SK-N-SH treated with all-trans-retinoic acid at 6 μM for 48 hours (cell line): Measurements from ENCODE around the gene LGALS7.

Source experiments
- ATAC-seq: fragments of 200-7000 bp; cut with Tn5 transposase; 3 replicates; pipeline ENCODE4 v1.9.1; 2020; ENCODE audit warnings: mild to moderate bottlenecking, moderate library complexity
- ARNTL ChIP-seq: fragments of 450-650 bp; formaldehyde crosslinking; IDR thresholded peaks from 2 replicates; pipeline ENCODE4 v1.5.0; 2020; ENCODE audit warnings: low read depth, mild to moderate bottlenecking, moderate library complexity, borderline replicate concordance
- BACH2 ChIP-seq: fragments of 250-450 bp; sonication (Bioruptor Pico); IDR thresholded peaks from 2 replicates; pipeline ENCODE4 v1.9.0; 2021; ENCODE audit warnings: mild to moderate bottlenecking, borderline replicate concordance
- CSDC2 ChIP-seq: fragments of 250-450 bp; sonication (Bioruptor Pico); IDR thresholded peaks from 2 replicates; pipeline ENCODE4 v1.5.0; 2020; ENCODE audit warnings: mild to moderate bottlenecking, moderate library complexity
- CSRNP3 ChIP-seq: fragments of 250-450 bp; sonication (Bioruptor Pico); IDR thresholded peaks from 2 replicates; pipeline ENCODE4 v1.5.1; 2021; ENCODE audit warnings: mild to moderate bottlenecking, moderate library complexity
- ESRRG ChIP-seq: fragments of 250-450 bp; sonication (Bioruptor Pico); IDR thresholded peaks from 2 replicates; pipeline ENCODE4 v1.6.1; 2021; ENCODE audit warnings: mild to moderate bottlenecking
- GLIS3 ChIP-seq: fragments of 250-450 bp; sonication (Bioruptor Pico); IDR thresholded peaks from 2 replicates; pipeline ENCODE4 v1.5.0; 2020; ENCODE audit warnings: mild to moderate bottlenecking, moderate library complexity
- ISL1 ChIP-seq: fragments of 250-450 bp; sonication (Bioruptor Pico); IDR thresholded peaks from 2 replicates; pipeline ENCODE4 v2.1.2; 2022; ENCODE audit warnings: mild to moderate bottlenecking, moderate library complexity
- OSR1 ChIP-seq: fragments of 250-450 bp; sonication (Bioruptor Pico); IDR thresholded peaks from 2 replicates; pipeline ENCODE4 v1.8.0; 2022; ENCODE audit warnings: moderate library complexity, mild to moderate bottlenecking, inconsistent platforms
- PPARA ChIP-seq: fragments of 250-450 bp; sonication (Bioruptor Pico); IDR thresholded peaks from 2 replicates; pipeline ENCODE4 v1.5.0; 2020; ENCODE audit warnings: mild to moderate bottlenecking, borderline replicate concordance
- RARB ChIP-seq: fragments of 250-450 bp; sonication (Bioruptor Pico); IDR thresholded peaks from 2 replicates; pipeline ENCODE4 v1.8.0; 2021; ENCODE audit warnings: mild to moderate bottlenecking, moderate library complexity
- SNAI2 ChIP-seq: fragments of 250-450 bp; sonication (Bioruptor Pico); IDR thresholded peaks from 2 replicates; pipeline ENCODE4 v1.5.0; 2020; ENCODE audit warnings: mild to moderate bottlenecking, moderate library complexity
- TCF4 ChIP-seq: fragments of 250-450 bp; sonication (Bioruptor Pico); IDR thresholded peaks from 2 replicates; pipeline ENCODE4 v1.8.0; 2021; ENCODE audit warnings: mild to moderate bottlenecking, moderate library complexity, borderline replicate concordance
- TOX ChIP-seq: fragments of 250-450 bp; sonication (Bioruptor Pico); IDR thresholded peaks from 2 replicates; pipeline ENCODE4 v1.8.0; 2021; ENCODE audit warnings: mild to moderate bottlenecking, moderate library complexity, borderline replicate concordance
- ZC3H10 ChIP-seq: fragments of 250-450 bp; sonication (Bioruptor Pico); IDR thresholded peaks from 2 replicates; pipeline ENCODE4 v1.5.1; 2021; ENCODE audit warnings: mild to moderate bottlenecking, moderate library complexity
- ZFP3 ChIP-seq: fragments of 250-450 bp; sonication (Bioruptor Pico); IDR thresholded peaks from 2 replicates; pipeline ENCODE4 v1.5.0; 2020; ENCODE audit warnings: mild to moderate bottlenecking, moderate library complexity
- ZFP30 ChIP-seq: fragments of 450-650 bp; formaldehyde crosslinking; IDR thresholded peaks from 2 replicates; pipeline ENCODE4 v1.5.0; 2022; ENCODE audit warnings: mild to moderate bottlenecking, moderate library complexity
- ZNF565 ChIP-seq: fragments of 450-650 bp; formaldehyde crosslinking; conservative IDR thresholded peaks from 2 replicates; pipeline ENCODE4 v1.5.0; 2020; ENCODE audit warnings: low read depth, mild to moderate bottlenecking, moderate library complexity
- ZNF70 ChIP-seq: fragments of 450-650 bp; formaldehyde crosslinking; IDR thresholded peaks from 2 replicates; pipeline ENCODE4 v1.5.0; 2020; ENCODE audit warnings: mild to moderate bottlenecking, moderate library complexity
- ZNF8 ChIP-seq: fragments of 450-650 bp; formaldehyde crosslinking; IDR thresholded peaks from 2 replicates; pipeline ENCODE4 v1.5.0; 2020; ENCODE audit warnings: mild to moderate bottlenecking, moderate library complexity
- TF ChIP-seq, protein P1 (sequence below): fragments of 250-450 bp; sonication (Bioruptor Pico); IDR thresholded peaks from 2 replicates; pipeline ENCODE4 v1.8.0; 2021; ENCODE audit warnings: low read depth, mild to moderate bottlenecking, moderate library complexity, borderline replicate concordance
- TF ChIP-seq, protein P2 (sequence below): fragments of 250-450 bp; sonication (Bioruptor Pico); IDR thresholded peaks from 2 replicates; pipeline ENCODE4 v1.8.0; 2020; ENCODE audit warnings: mild to moderate bottlenecking, moderate library complexity, borderline replicate concordance
- TF ChIP-seq, protein P3 (sequence below): fragments of 250-450 bp; sonication (Bioruptor Pico); IDR thresholded peaks from 2 replicates; pipeline ENCODE4 v1.5.0; 2020; ENCODE audit warnings: mild to moderate bottlenecking, moderate library complexity

The LGALS7 gene

GRCh38 chr19:38726761-38727301 lies 46.5 kb downstream of the LGALS7 start:
- TF ChIP-seq PPARA: no peak
- TF ChIP-seq TOX: no peak
- no peak for TF ChIP-seq ESRRG (CRISPR knock-in tag)
- no peak for TF ChIP-seq ARNTL (CRISPR knock-in tag)
- no peak for TF ChIP-seq ZNF8 (CRISPR knock-in tag)
- no peak for TF ChIP-seq ISL1 (CRISPR knock-in tag)
- TF ChIP-seq, protein P1, sequence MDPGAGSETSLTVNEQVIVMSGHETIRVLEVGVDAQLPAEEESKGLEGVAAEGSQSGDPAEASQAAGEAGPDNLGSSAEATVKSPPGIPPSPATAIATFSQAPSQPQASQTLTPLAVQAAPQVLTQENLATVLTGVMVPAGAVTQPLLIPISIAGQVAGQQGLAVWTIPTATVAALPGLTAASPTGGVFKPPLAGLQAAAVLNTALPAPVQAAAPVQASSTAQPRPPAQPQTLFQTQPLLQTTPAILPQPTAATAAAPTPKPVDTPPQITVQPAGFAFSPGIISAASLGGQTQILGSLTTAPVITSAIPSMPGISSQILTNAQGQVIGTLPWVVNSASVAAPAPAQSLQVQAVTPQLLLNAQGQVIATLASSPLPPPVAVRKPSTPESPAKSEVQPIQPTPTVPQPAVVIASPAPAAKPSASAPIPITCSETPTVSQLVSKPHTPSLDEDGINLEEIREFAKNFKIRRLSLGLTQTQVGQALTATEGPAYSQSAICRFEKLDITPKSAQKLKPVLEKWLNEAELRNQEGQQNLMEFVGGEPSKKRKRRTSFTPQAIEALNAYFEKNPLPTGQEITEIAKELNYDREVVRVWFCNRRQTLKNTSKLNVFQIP: no peak
- no peak for ATAC-seq

DNA sequence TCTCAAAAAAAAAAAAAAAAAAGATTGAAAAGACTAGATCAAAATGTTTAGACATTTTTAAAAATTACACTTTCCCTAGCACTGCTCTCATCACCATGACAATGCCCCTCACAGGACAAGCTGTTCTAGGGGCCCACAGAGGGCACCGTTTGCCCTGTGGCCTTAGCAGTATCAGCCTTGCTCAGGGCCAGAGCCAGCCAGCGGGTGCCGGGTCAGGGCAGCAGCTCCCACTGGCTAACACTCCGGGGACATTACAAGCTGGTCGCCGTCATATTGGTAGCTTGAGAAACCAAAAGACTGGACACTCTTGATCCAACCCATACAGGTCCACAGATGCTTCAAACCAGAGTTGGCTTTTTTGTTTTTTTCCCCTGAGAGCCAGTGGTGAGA lies 47.0 kb downstream of the LGALS7 start:
- TF ChIP-seq ESRRG (CRISPR knock-in tag): no peak
- TF ChIP-seq ZFP3 (CRISPR knock-in tag): no peak
- TF ChIP-seq ZNF70: no peak
- ATAC-seq: no peak

GRCh38 chr19:38725469-38726283 lies 47.6 kb downstream of the LGALS7 start:
- TF ChIP-seq PPARA: no peak
- no peak for TF ChIP-seq RARB (CRISPR knock-in tag)
- TF ChIP-seq GLIS3 (CRISPR knock-in tag): no peak
- TF ChIP-seq, protein P2, sequence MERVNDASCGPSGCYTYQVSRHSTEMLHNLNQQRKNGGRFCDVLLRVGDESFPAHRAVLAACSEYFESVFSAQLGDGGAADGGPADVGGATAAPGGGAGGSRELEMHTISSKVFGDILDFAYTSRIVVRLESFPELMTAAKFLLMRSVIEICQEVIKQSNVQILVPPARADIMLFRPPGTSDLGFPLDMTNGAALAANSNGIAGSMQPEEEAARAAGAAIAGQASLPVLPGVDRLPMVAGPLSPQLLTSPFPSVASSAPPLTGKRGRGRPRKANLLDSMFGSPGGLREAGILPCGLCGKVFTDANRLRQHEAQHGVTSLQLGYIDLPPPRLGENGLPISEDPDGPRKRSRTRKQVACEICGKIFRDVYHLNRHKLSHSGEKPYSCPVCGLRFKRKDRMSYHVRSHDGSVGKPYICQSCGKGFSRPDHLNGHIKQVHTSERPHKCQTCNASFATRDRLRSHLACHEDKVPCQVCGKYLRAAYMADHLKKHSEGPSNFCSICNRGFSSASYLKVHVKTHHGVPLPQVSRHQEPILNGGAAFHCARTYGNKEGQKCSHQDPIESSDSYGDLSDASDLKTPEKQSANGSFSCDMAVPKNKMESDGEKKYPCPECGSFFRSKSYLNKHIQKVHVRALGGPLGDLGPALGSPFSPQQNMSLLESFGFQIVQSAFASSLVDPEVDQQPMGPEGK (CRISPR knock-in tag): no peak
- no peak for TF ChIP-seq SNAI2
- TF ChIP-seq CSDC2 (CRISPR knock-in tag): no peak

GRCh38 chr19:38723990-38724854 lies 49.1 kb downstream of the LGALS7 start:
- no peak for TF ChIP-seq GLIS3 (CRISPR knock-in tag)
- TF ChIP-seq ESRRG (CRISPR knock-in tag): no peak
- no peak for TF ChIP-seq BACH2 (CRISPR knock-in tag)
- TF ChIP-seq RARB (CRISPR knock-in tag): no peak
- TF ChIP-seq CSRNP3 (CRISPR knock-in tag): no peak
- TF ChIP-seq, protein P1: no peak
- TF ChIP-seq TOX: no peak
- no peak for TF ChIP-seq ZFP3 (CRISPR knock-in tag)
- no peak for TF ChIP-seq OSR1 (CRISPR knock-in tag)
- no peak for TF ChIP-seq ARNTL (CRISPR knock-in tag)
- no peak for TF ChIP-seq ZC3H10 (CRISPR knock-in tag)
- TF ChIP-seq ZNF565: no peak
- TF ChIP-seq, protein P3, sequence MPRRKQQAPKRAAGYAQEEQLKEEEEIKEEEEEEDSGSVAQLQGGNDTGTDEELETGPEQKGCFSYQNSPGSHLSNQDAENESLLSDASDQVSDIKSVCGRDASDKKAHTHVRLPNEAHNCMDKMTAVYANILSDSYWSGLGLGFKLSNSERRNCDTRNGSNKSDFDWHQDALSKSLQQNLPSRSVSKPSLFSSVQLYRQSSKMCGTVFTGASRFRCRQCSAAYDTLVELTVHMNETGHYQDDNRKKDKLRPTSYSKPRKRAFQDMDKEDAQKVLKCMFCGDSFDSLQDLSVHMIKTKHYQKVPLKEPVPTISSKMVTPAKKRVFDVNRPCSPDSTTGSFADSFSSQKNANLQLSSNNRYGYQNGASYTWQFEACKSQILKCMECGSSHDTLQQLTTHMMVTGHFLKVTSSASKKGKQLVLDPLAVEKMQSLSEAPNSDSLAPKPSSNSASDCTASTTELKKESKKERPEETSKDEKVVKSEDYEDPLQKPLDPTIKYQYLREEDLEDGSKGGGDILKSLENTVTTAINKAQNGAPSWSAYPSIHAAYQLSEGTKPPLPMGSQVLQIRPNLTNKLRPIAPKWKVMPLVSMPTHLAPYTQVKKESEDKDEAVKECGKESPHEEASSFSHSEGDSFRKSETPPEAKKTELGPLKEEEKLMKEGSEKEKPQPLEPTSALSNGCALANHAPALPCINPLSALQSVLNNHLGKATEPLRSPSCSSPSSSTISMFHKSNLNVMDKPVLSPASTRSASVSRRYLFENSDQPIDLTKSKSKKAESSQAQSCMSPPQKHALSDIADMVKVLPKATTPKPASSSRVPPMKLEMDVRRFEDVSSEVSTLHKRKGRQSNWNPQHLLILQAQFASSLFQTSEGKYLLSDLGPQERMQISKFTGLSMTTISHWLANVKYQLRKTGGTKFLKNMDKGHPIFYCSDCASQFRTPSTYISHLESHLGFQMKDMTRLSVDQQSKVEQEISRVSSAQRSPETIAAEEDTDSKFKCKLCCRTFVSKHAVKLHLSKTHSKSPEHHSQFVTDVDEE (CRISPR knock-in tag): no peak
- no peak for TF ChIP-seq PPARA
- no peak for TF ChIP-seq ZFP30 (CRISPR knock-in tag)
- TF ChIP-seq TCF4 (CRISPR knock-in tag): no peak
- no peak for ATAC-seq

More at GRCh38 chr19:38725469-38726283, 47.6 kb downstream of the LGALS7 start:
- ATAC-seq: no peak
